Endothelial cell of umbilical vein (primary cell): Measurements from ENCODE around the gene UBE3D. TPM values are rescaled to one million over a fixed set of nuclear protein-coding genes. Genes with fewer than 3 reads are reported as not detected.

Experiments used
- BruUV-seq: library from RNA; stranded (reverse); fragments of 400-500 nt; replicated peaks from 2 replicates; lab custom pipeline; 2021; lab: Mats Ljungman, UMichigan
- CTCF ChIA-PET: fragments of 300-600, 350-600 bp; sonication (Branson Sonifier 250); formaldehyde crosslinking; loops from one replicate; lab custom pipeline; 2021; ENCODE audit warnings: antibody characterized with exemption, inconsistent platforms; lab: Charles Lee
- POLR2A ChIA-PET: fragments of 300-600, 350-600 bp; sonication (Branson Sonifier 250); formaldehyde crosslinking; loops from one replicate; lab custom pipeline; 2021; ENCODE audit warnings: antibody characterized with exemption, inconsistent platforms; lab: Charles Lee
- DNase-seq: peaks from one replicate; pipeline ENCODE4 v3.0.0-alpha.2; 2011; ENCODE audit warnings: low read depth, low spot score
- FAIRE-seq: peaks from 2 replicates; lab custom pipeline; 2011; peaks lifted over from hg19 to GRCh38; lab: Jason Lieb, UNC
- H2AFZ ChIP-seq: 2 replicates; pipeline ENCODE4 v1.6.0; 2012; ENCODE audit warnings: low read depth, low read length, control low read depth, inconsistent platforms
- H3K27ac ChIP-seq: 2 replicates; pipeline ENCODE4 v1.5.1; 2011; ENCODE audit warnings: low read depth, mild to moderate bottlenecking, control low read depth, low read length, moderate library complexity; ENCODE audit not compliant: insufficient read depth
- H3K27me3 ChIP-seq, 2 experiments: 2 replicates each; pipeline versions ENCODE4 v1.6.0 to v1.6.1; 2011; ENCODE audit warnings: low read length in 2 of 2, mixed read lengths in 1 of 2; ENCODE audit not compliant: control insufficient read depth in 2 of 2, insufficient read depth in 2 of 2
- H3K36me3 ChIP-seq, 2 experiments: 2 replicates in 1 of 2; 3 replicates in 1 of 2; pipeline ENCODE4 v1.5.1; 2011; ENCODE audit warnings: low read length in 2 of 2, mild to moderate bottlenecking in 1 of 2, moderate library complexity in 1 of 2; ENCODE audit not compliant: control insufficient read depth in 2 of 2, insufficient read depth in 2 of 2; ENCODE audit errors: extremely low read depth in 1 of 2
- H3K4me1 ChIP-seq: 3 replicates; pipeline ENCODE4 v1.5.1; 2011; ENCODE audit warnings: mild to moderate bottlenecking, low read length; ENCODE audit not compliant: control insufficient read depth, insufficient read depth; ENCODE audit errors: extremely low read depth
- H3K4me2 ChIP-seq: 2 replicates; pipeline ENCODE4 v1.6.1; 2011; ENCODE audit warnings: low read length, control low read depth, mixed read lengths; ENCODE audit not compliant: insufficient read depth
- H3K4me3 ChIP-seq, 3 experiments: fragments of 200-600 bp in 1 of 3; sonication (generic), shearing (Covaris generic) in 1 of 3; replicated peaks in 1 of 3; 2 replicates each; pipeline ENCODE4 v1.5.1; 2011 to 2016; ENCODE audit warnings: control low read depth in 3 of 3, low read length in 3 of 3, mild to moderate bottlenecking in 2 of 3, inconsistent platforms in 1 of 3, low read depth in 1 of 3, moderate library complexity in 1 of 3; ENCODE audit not compliant: insufficient read depth in 1 of 3
- H3K79me2 ChIP-seq: 2 replicates; pipeline ENCODE4 v1.6.0; 2012; ENCODE audit warnings: low read length, inconsistent platforms; ENCODE audit not compliant: control insufficient read depth, insufficient read depth
- H3K9ac ChIP-seq: replicated peaks from 2 replicates; pipeline ENCODE3; 2011; ENCODE audit warnings: low read length, control low read depth; ENCODE audit not compliant: insufficient read depth; ENCODE audit errors: extremely low read depth
- H3K9me1 ChIP-seq: replicated peaks from 3 replicates; pipeline ENCODE4 v1.6.0; 2011; ENCODE audit warnings: mild to moderate bottlenecking, low read length; ENCODE audit not compliant: control insufficient read depth, insufficient read depth; ENCODE audit errors: extremely low read depth
- H3K9me3 ChIP-seq: replicated peaks from 2 replicates; pipeline ENCODE4 v1.5.1; 2012; ENCODE audit warnings: low read length, inconsistent platforms; ENCODE audit not compliant: control insufficient read depth, insufficient read depth
- H4K20me1 ChIP-seq: replicated peaks from 2 replicates; pipeline ENCODE3; 2011; ENCODE audit warnings: mild to moderate bottlenecking, low read length; ENCODE audit not compliant: control insufficient read depth, insufficient read depth; ENCODE audit errors: extremely low read depth
- EZH2 ChIP-seq: IDR thresholded peaks from 2 replicates; pipeline ENCODE4 v1.6.1; 2012; ENCODE audit warnings: borderline replicate concordance, low read depth, mild to moderate bottlenecking, moderate library complexity, low read length, inconsistent platforms; ENCODE audit not compliant: severe bottlenecking
- FOS ChIP-seq: IDR thresholded peaks from 2 replicates; pipeline ENCODE4 v1.6.1; 2011; ENCODE audit warnings: mild to moderate bottlenecking, low read length, moderate library complexity, borderline replicate concordance; ENCODE audit not compliant: insufficient read depth
- GATA2 ChIP-seq: IDR thresholded peaks from 2 replicates; pipeline ENCODE4 v1.7.0; 2011; ENCODE audit warnings: low read depth, mild to moderate bottlenecking, moderate library complexity, mixed read lengths, low read length; ENCODE audit not compliant: insufficient read length, insufficient read depth
- JUN ChIP-seq: IDR thresholded peaks from 2 replicates; pipeline ENCODE4 v1.6.1; 2011; ENCODE audit warnings: borderline replicate concordance, low read depth; ENCODE audit not compliant: insufficient read length, insufficient read depth
- MYC ChIP-seq: IDR thresholded peaks from one replicate; pipeline ENCODE4 v1.6.1; 2011; ENCODE audit warnings: mild to moderate bottlenecking, low read depth, low read length
- POLR2A ChIP-seq: IDR thresholded peaks from 2 replicates; pipeline ENCODE4 v1.6.1; 2012; ENCODE audit warnings: low read depth, mild to moderate bottlenecking, control low read depth, low read length
- POLR2AphosphoS5 ChIP-seq: IDR thresholded peaks from 2 replicates; pipeline ENCODE4 v1.6.1; 2012; ENCODE audit warnings: low read depth, mild to moderate bottlenecking, control low read depth, low read length, moderate library complexity; ENCODE audit not compliant: insufficient read depth
- dilution Hi-C: fragments of 300-500 bp; cut with MboI; formaldehyde crosslinking; loops from one replicate; pipeline ENCODE4 v1.15.0; 2019; ENCODE audit warnings: low sequenced_read_pairs; ENCODE audit not compliant: extremely low pct_ligation_motif_present
- intact Hi-C: fragments of 100-400 bp; cut with micrococcal nuclease; formaldehyde crosslinking; loops from one replicate; pipeline ENCODE4 v1.10.0; 2022
- polyA plus RNA-seq, 4 experiments: library from polyadenylated mRNA; depleted of rRNA in 3 of 4; stranded (reverse) in 3 of 4; unstranded in 1 of 4; fragments of >200 nt; gene quantifications; 2 replicates each; pipeline versions ENCODE4 v1.2.1 to v1.2.3, GENCODE V29; 2011 to 2012; ENCODE audit warnings: missing spikeins in 1 of 4
- total RNA-seq: library from RNA; stranded (reverse); gene quantifications from 2 replicates; pipeline ENCODE4 v1.2.3, GENCODE V29; 2021
- TF ChIP-seq, protein P1 (sequence below), 2 donors: IDR thresholded peaks; 1 replicate in 1 of 2; 2 replicates in 1 of 2; pipeline ENCODE4 v1.5.1; 2011; ENCODE audit warnings: low read length in 2 of 2, mild to moderate bottlenecking in 2 of 2, moderate library complexity in 2 of 2, control low read depth in 1 of 2, inconsistent platforms in 1 of 2, low read depth in 1 of 2; ENCODE audit not compliant: insufficient read depth in 1 of 2; ENCODE audit errors: extremely low read depth in 1 of 2
- TF ChIP-seq, protein P2 (sequence below): IDR thresholded peaks from 2 replicates; pipeline ENCODE4 v1.6.1; 2011; ENCODE audit not compliant: insufficient read depth, insufficient read length

UBE3D gene
- total and polyA plus RNA-seq, 2 donors (not counting 3 experiments of a cell fraction or from before 2014, with no cell fraction given), result 1.9 to 6.2 TPM

DNA sequence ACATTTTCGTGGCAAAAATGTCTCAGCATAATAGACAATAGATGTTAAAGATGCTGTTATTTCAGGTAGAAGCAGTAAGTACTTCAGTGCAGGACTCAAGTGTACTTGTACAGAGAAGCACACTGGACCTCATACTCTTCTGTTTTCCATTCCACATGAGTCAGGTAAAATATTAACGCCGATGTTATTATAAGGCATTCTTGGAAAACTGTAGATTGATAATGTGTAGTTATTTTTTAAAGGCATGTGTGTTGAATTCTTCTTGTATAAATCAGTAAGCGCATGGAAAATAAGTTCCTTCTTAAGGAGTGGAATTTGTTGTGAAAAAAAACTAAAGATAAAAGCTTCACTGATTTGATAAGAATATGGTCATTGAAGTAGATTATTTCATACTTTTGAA lies 47.6 kb upstream of the UBE3D start:
- H3K9me1 ChIP-seq, result no peaks in the 10 kb centered on the region
- no peaks in the 10 kb centered on the region for H4K20me1 ChIP-seq
- POLR2A ChIA-PET, result no interaction called here
- no peaks in the 10 kb centered on the region for H3K27me3 ChIP-seq
- CTCF ChIA-PET, result interaction anchor here (0.9 kb wide), 1 partner anchor 24 kb away, joined by 3 read pairs; no protein-coding TSS in a partner anchor
- no peak overlapping the region for H2AFZ ChIP-seq
- no peak overlapping the region for H3K4me3 ChIP-seq
- FAIRE-seq (no peak), DNase-seq (no peak)
- intact Hi-C loops, result no loop called here
- no peak overlapping the region for H3K9ac ChIP-seq
- no peaks in the 10 kb centered on the region for H3K36me3 ChIP-seq
- H3K4me2 ChIP-seq, result no peak overlapping the region
- no peak for TF ChIP-seq FOS
- TF ChIP-seq GATA2, result no peak
- TF ChIP-seq, protein P1, sequence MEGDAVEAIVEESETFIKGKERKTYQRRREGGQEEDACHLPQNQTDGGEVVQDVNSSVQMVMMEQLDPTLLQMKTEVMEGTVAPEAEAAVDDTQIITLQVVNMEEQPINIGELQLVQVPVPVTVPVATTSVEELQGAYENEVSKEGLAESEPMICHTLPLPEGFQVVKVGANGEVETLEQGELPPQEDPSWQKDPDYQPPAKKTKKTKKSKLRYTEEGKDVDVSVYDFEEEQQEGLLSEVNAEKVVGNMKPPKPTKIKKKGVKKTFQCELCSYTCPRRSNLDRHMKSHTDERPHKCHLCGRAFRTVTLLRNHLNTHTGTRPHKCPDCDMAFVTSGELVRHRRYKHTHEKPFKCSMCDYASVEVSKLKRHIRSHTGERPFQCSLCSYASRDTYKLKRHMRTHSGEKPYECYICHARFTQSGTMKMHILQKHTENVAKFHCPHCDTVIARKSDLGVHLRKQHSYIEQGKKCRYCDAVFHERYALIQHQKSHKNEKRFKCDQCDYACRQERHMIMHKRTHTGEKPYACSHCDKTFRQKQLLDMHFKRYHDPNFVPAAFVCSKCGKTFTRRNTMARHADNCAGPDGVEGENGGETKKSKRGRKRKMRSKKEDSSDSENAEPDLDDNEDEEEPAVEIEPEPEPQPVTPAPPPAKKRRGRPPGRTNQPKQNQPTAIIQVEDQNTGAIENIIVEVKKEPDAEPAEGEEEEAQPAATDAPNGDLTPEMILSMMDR (IDR thresholded peaks at IDR 0.05; ENCODE audit: extremely low read depth in 1 of 2, insufficient read depth in 1 of 2, low read depth in 1 of 2, low read length in 2 of 2), result no peak
- TF ChIP-seq POLR2A, result no peak
- TF ChIP-seq, protein P2, sequence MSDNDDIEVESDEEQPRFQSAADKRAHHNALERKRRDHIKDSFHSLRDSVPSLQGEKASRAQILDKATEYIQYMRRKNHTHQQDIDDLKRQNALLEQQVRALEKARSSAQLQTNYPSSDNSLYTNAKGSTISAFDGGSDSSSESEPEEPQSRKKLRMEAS, result no peak
- no peak for TF ChIP-seq JUN
- TF ChIP-seq EZH2, result no peak
- TF ChIP-seq MYC, result no peak
- TF ChIP-seq POLR2AphosphoS5, result no peak
- no peak overlapping the region for H3K27ac ChIP-seq
- no peaks in the 10 kb centered on the region for H3K9me3 ChIP-seq
- dilution Hi-C loops, result no loop called here
- no TSS peak for BruUV-seq
- no peaks in the 10 kb centered on the region for H3K79me2 ChIP-seq
- H3K4me1 ChIP-seq, result no peaks in the 10 kb centered on the region
